Stomach (tissue), 4 donors: ENCODE measurements around the gene SEC22A.

Experiments used
- CTCF ChIP-seq, 7 experiments: fragments of 450-650 bp in 4 of 7; fragments of 200-600 bp in 3 of 7; sonication (generic) in 3 of 7; IDR thresholded peaks; one replicate each; pipeline ENCODE4 v1.5.1; 2016 to 2019; ENCODE audit warnings: antibody characterized with exemption in 7 of 7, control low read depth in 2 of 7, mild to moderate bottlenecking in 1 of 7
- POLR2AphosphoS5 ChIP-seq, 3 donors: sonication (generic); formaldehyde crosslinking; IDR thresholded peaks; one replicate each; pipeline ENCODE4 v1.6.1; 2016; ENCODE audit warnings: antibody characterized with exemption in 3 of 3

- TF ChIP-seq CTCF (IDR thresholded peaks at IDR 0.05), result no peak
- TF ChIP-seq POLR2AphosphoS5 (IDR thresholded peaks at IDR 0.05), result no peak
Observed at GRCh38 chr3:123319760-123320159, 118.0 kb downstream of the SEC22A start.
